ENCODE measurements around the gene IMMP2L.

IMMP2L gene

DNA sequence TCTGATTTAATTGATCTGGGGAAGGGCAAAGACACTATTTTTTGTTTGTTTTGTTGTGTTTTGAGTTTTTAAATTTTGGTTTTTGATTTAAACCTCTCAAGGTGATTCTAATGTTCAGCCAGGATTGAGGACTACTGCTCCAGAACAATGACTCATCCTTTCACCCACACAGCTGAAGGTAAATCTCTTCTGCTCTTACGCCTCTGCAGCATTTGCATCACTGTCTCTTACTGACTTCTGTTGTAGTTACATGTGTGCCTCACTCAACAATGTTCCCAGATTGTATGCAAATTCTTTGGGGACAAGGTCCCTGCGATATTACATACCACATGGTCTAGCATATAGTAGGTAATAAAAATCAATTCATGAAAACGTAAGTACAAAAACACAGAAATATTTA, 938.9 kb downstream of the IMMP2L start:
- DNase-seq (ENCODE audit: low spot score), result no peak

GRCh38 chr7:110621289-110621688, 941.0 kb downstream of the IMMP2L start:
- no peak for DNase-seq (ENCODE audit: low spot score)

DNA sequence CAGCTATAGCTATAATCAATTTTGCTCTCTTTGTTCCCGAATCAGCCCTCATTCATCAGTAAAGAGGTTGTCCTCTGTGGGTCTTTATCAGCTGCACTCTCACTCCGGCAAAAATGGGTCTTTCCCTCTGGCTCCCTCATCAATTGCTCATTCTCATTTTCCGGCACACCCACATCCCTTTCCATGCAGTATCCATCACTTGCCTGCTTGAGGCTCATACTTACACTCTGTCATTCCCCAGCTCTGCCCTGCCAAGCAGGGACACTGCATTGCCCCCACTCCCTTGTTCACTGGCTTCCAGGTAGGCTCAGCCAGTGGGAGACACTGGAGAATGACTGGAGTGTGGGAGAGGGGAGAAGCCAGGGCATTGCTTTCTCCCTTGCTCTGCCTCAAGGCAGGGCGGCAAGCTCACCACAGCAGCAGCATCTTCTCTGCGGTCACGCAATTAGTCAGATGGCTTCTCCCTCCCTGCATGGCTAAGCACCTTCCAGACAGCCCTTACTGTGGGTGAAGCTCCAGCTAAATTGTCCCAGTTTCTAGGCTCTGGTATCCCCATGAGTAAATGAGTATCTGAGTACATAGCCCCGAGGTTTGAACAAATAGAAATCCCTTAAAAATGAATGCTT, 942.1 kb downstream of the IMMP2L start:
- DNase-seq (ENCODE audit: low spot score), result no peak

Measured in COLO829 (cell line).